ENCODE measurements around the gene SPATA17. TPM values are rescaled to one million over a fixed set of nuclear protein-coding genes. Genes with fewer than 3 reads are reported as not detected.

Gene SPATA17
- total RNA-seq, 1 donor from 2014 or later = 7.2 TPM

DNA sequence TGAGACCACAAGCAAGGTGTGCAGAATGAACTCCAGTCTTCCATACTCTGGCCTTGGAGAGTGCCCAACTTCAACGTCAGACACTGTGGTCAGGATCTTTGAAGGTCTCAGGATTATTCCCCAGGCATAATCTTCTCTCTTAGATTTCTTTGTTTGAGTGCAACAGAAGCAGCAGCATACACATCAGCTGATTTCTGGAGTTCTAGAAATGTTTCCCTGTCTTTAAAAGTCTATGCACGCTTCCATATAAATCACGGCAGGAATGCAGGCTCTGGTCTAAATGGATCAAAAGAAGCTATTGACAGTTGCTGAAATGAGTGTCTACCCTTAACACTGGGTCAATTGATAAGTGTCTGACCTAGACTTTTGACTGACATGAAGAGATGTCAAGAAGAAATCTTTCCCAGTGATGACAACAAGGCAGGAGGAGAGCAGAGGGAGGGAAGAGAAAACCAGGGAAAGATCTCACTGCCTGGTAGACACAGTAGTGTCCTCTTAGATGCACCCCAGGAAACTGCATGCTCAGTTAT is 279.7 kb downstream of the SPATA17 start:
- Mint-ChIP-seq H3K4me1 (ENCODE audit: unreplicated experiment) (no peaks in the 10 kb centered on the region), H3K27ac (no peak overlapping the region), H3K9me3 (no peaks in the 10 kb centered on the region), H3K4me3 (no peak overlapping the region), H3K27me3 (peaks cover 44% of the 10 kb centered on the region), H3K36me3 (no peaks in the 10 kb centered on the region)
- TF ChIP-seq, protein P1, sequence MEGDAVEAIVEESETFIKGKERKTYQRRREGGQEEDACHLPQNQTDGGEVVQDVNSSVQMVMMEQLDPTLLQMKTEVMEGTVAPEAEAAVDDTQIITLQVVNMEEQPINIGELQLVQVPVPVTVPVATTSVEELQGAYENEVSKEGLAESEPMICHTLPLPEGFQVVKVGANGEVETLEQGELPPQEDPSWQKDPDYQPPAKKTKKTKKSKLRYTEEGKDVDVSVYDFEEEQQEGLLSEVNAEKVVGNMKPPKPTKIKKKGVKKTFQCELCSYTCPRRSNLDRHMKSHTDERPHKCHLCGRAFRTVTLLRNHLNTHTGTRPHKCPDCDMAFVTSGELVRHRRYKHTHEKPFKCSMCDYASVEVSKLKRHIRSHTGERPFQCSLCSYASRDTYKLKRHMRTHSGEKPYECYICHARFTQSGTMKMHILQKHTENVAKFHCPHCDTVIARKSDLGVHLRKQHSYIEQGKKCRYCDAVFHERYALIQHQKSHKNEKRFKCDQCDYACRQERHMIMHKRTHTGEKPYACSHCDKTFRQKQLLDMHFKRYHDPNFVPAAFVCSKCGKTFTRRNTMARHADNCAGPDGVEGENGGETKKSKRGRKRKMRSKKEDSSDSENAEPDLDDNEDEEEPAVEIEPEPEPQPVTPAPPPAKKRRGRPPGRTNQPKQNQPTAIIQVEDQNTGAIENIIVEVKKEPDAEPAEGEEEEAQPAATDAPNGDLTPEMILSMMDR (conservative IDR thresholded peaks at IDR 0.05) = no peak
- DNase-seq (ENCODE audit: extremely low spot score, unreplicated experiment) = no peak

- no peak overlapping the region for H3K27ac Mint-ChIP-seq
- TF ChIP-seq, protein P1 (conservative IDR thresholded peaks at IDR 0.05) = peak; percentile 49
- no peak overlapping the region for H3K4me3 Mint-ChIP-seq
- no peaks in the 10 kb centered on the region for H3K4me1 Mint-ChIP-seq (ENCODE audit: unreplicated experiment)
- no peak for DNase-seq (ENCODE audit: extremely low spot score, unreplicated experiment)
- no peaks in the 10 kb centered on the region for H3K36me3 Mint-ChIP-seq
- no peaks in the 10 kb centered on the region for H3K9me3 Mint-ChIP-seq
- peaks cover 47% of the 10 kb centered on the region for H3K27me3 Mint-ChIP-seq
Observed at GRCh38 chr1:217911908-217912307, 280.8 kb downstream of the SPATA17 start.

DNA sequence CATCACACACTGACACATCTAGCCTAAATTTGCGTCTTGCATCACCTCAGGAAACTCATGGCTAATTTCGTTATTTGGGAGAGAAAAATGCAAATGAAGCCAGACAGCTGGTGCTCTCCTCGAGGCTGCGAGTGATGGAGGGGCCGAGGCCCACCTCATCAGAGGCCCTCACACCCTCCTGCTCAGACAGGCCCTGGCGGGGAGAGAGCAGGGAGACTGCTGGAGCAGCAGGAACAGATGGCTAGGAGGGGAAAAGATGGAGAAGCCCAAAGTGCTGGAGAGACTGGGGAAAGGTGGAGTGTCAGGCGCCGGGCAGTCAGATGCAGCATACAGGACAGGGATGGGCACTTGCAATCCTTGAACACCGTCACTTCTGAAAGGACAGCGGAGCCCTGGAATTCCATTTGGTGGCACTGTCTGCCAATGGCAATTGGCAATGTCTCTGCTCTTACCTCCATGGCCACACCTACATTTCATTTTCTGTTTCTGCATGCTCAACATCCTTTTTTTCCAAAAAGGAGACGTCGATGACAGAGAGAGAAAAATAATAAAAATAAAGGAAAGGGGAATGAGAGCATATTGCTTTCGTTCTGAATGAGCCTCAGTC is 286.2 kb downstream of the SPATA17 start:
- Mint-ChIP-seq H3K27ac (no peak overlapping the region), H3K4me3 (no peak overlapping the region), H3K36me3 (no peaks in the 10 kb centered on the region), H3K9me3 (no peaks in the 10 kb centered on the region), H3K27me3 (peaks cover 71% of the 10 kb centered on the region), H3K4me1 (ENCODE audit: unreplicated experiment) (peaks cover 6% of the 10 kb centered on the region)
- TF ChIP-seq, protein P1 (conservative IDR thresholded peaks at IDR 0.05) = no peak
- no peak for DNase-seq (ENCODE audit: extremely low spot score, unreplicated experiment)

DNA sequence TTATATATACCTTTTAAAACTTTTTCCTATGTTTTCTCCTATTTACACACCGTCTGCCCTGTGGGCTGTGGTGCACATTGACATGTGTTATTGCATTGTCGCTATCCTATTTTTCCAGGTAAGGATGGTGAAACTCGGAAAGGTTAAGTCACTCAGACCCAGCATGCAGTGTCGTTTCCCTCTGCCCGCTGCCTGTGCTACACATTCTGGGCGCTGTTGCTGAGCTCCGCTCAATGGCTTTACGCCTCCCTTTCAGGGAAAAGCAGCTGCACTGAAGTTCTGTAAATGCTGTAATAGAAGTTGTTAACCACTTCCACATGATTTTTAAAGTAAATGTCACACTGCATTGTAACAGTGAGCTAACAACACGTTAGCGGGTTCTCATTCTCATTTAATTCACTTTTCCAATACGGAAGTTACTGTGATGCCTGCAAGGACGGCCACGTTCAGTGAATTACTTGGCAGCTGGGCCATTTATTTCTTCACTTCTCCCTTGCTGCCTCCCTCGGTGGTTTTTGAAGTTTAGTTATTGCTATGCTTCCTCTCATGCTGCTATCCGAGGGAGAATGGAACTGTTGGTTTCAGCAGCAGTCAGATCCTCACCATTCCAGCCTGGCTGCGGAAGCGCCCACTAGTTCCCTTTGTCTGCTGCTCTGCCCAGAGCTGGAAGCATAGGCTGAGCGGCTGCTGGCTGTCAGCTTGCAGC is 288.7 kb downstream of the SPATA17 start:
- Mint-ChIP-seq H3K4me3 (peak overlapping the region; percentile 46), H3K27ac (no peak overlapping the region), H3K9me3 (no peaks in the 10 kb centered on the region), H3K36me3 (no peaks in the 10 kb centered on the region), H3K27me3 (peaks cover 78% of the 10 kb centered on the region), H3K4me1 (ENCODE audit: unreplicated experiment) (peaks cover 6% of the 10 kb centered on the region)
- TF ChIP-seq, protein P1 (conservative IDR thresholded peaks at IDR 0.05) = no peak
- no peak for DNase-seq (ENCODE audit: extremely low spot score, unreplicated experiment)

Other genes starting within 250 kb of the SPATA17 start
- 16.0 and 18.7 TPM in 2 replicates for gene GPATCH2, start 254 bp upstream of the SPATA17 start, total RNA-seq (ENCODE audit: low replicate concordance)